Fibroblast of lung (primary cell): Measurements from ENCODE around the gene C14orf39. TPM values are rescaled to one million over a fixed set of nuclear protein-coding genes. Genes with fewer than 3 reads are reported as not detected.

ENCODE experiments used
- DNase-seq, 2 donors: peaks; one replicate each; pipeline versions ENCODE4 v3.0.0 to v3.0.0-alpha.2; 2010; ENCODE audit warnings: low read depth in 2 of 2
- H2AFZ ChIP-seq: 2 replicates; pipeline ENCODE4 v1.5.1; 2012; ENCODE audit warnings: low read length, control low read depth, inconsistent platforms
- H3K27ac ChIP-seq: 2 replicates; pipeline ENCODE4 v1.5.1; 2011; ENCODE audit warnings: low read length, control low read depth; ENCODE audit not compliant: insufficient read depth
- H3K27me3 ChIP-seq: 2 replicates; pipeline ENCODE4 v1.5.1; 2011; ENCODE audit warnings: mild to moderate bottlenecking, low read length; ENCODE audit not compliant: control insufficient read depth, insufficient read depth
- H3K36me3 ChIP-seq: 2 replicates; pipeline ENCODE4 v1.5.1; 2011; ENCODE audit warnings: low read length; ENCODE audit not compliant: control insufficient read depth, insufficient read depth
- H3K4me1 ChIP-seq: 2 replicates; pipeline ENCODE4 v1.5.1; 2011; ENCODE audit warnings: low read length; ENCODE audit not compliant: control insufficient read depth, insufficient read depth; ENCODE audit errors: extremely low read depth
- H3K4me2 ChIP-seq: 2 replicates; pipeline ENCODE4 v1.5.1; 2011; ENCODE audit warnings: low read length, control low read depth; ENCODE audit not compliant: insufficient read depth; ENCODE audit errors: extremely low read depth
- H3K4me3 ChIP-seq, 4 experiments: fragments of 200-600 bp in 1 of 4; sonication (generic) in 1 of 4; replicated peaks in 1 of 4; 2 replicates each; pipeline ENCODE4 v1.5.1; 2011 to 2016; ENCODE audit warnings: low read length in 4 of 4, low read depth in 3 of 4, mild to moderate bottlenecking in 3 of 4, control low read depth in 2 of 4, inconsistent platforms in 1 of 4, mixed read lengths in 1 of 4; ENCODE audit not compliant: insufficient read depth in 1 of 4; ENCODE audit errors: control extremely low read depth in 1 of 4
- H3K79me2 ChIP-seq: 2 replicates; pipeline ENCODE4 v1.5.1; 2012; ENCODE audit warnings: mild to moderate bottlenecking, low read length, inconsistent platforms; ENCODE audit not compliant: control insufficient read depth, insufficient read depth
- H3K9ac ChIP-seq: 2 replicates; pipeline ENCODE4 v1.5.1; 2011; ENCODE audit warnings: mild to moderate bottlenecking, low read length, control low read depth; ENCODE audit not compliant: insufficient read depth
- H3K9me3 ChIP-seq: 2 replicates; pipeline ENCODE4 v1.5.1; 2012; ENCODE audit warnings: low read depth, low read length; ENCODE audit not compliant: control insufficient read depth, insufficient read depth
- H4K20me1 ChIP-seq: 2 replicates; pipeline ENCODE4 v1.5.1; 2011; ENCODE audit warnings: low read length; ENCODE audit not compliant: control insufficient read depth, insufficient read depth; ENCODE audit errors: extremely low read depth
- EZH2 ChIP-seq: IDR thresholded peaks from 2 replicates; pipeline ENCODE4 v1.5.1; 2012; ENCODE audit warnings: low read length, control low read depth, mild to moderate bottlenecking; ENCODE audit errors: missing control alignments
- polyA plus RNA-seq, 2 donors: library from polyadenylated mRNA; depleted of rRNA in 1 of 2; stranded (reverse) in 1 of 2; unstranded in 1 of 2; fragments of >200 nt; gene quantifications; 2 replicates each; pipeline ENCODE4 v1.2.1, GENCODE V29; 2011 to 2012; ENCODE audit warnings: missing spikeins in 1 of 2
- total RNA-seq: library from RNA; depleted of rRNA; stranded (reverse); fragments of >200 nt; gene quantifications from 2 replicates; pipeline ENCODE4 v1.2.1, GENCODE V29; 2014
- TF ChIP-seq, protein P1 (sequence below), 2 donors: IDR thresholded peaks in 1 of 2; conservative IDR thresholded peaks in 1 of 2; 1 replicate in 1 of 2; 2 replicates in 1 of 2; pipeline ENCODE4 v1.5.1; 2011 to 2012; ENCODE audit warnings: low read length in 2 of 2, control low read depth in 1 of 2, inconsistent platforms in 1 of 2, low read depth in 1 of 2, mild to moderate bottlenecking in 1 of 2

The C14orf39 gene
- total and polyA plus RNA-seq, 2 donors (not counting 1 experiment from before 2014, with no cell fraction given), result 0.06 TPM; not detected in 1

- Histone ChIP-seq H3K27me3 (peaks cover 73% of the 10 kb centered on the region), H3K9me3 (no peaks in the 10 kb centered on the region), H3K79me2 (no peaks in the 10 kb centered on the region), H3K9ac (no peak overlapping the region), H3K4me1 (no peaks in the 10 kb centered on the region), H3K36me3 (no peaks in the 10 kb centered on the region), H3K27ac (no peak overlapping the region), H3K4me2 (no peak overlapping the region), H2AFZ (no peak overlapping the region), H4K20me1 (no peaks in the 10 kb centered on the region), H3K4me3 (no peak overlapping the region)
- no peak for DNase-seq
- TF ChIP-seq, protein P1, sequence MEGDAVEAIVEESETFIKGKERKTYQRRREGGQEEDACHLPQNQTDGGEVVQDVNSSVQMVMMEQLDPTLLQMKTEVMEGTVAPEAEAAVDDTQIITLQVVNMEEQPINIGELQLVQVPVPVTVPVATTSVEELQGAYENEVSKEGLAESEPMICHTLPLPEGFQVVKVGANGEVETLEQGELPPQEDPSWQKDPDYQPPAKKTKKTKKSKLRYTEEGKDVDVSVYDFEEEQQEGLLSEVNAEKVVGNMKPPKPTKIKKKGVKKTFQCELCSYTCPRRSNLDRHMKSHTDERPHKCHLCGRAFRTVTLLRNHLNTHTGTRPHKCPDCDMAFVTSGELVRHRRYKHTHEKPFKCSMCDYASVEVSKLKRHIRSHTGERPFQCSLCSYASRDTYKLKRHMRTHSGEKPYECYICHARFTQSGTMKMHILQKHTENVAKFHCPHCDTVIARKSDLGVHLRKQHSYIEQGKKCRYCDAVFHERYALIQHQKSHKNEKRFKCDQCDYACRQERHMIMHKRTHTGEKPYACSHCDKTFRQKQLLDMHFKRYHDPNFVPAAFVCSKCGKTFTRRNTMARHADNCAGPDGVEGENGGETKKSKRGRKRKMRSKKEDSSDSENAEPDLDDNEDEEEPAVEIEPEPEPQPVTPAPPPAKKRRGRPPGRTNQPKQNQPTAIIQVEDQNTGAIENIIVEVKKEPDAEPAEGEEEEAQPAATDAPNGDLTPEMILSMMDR (conservative IDR thresholded peaks at IDR 0.05 in 1 of 2, IDR thresholded peaks at IDR 0.05 in 1 of 2; ENCODE audit: low read depth in 1 of 2, low read length in 2 of 2), result no peak
- TF ChIP-seq EZH2, result peak; percentile 55
Measured at GRCh38 chr14:60506985-60507829, 21.3 kb upstream of the C14orf39 start.

DNA sequence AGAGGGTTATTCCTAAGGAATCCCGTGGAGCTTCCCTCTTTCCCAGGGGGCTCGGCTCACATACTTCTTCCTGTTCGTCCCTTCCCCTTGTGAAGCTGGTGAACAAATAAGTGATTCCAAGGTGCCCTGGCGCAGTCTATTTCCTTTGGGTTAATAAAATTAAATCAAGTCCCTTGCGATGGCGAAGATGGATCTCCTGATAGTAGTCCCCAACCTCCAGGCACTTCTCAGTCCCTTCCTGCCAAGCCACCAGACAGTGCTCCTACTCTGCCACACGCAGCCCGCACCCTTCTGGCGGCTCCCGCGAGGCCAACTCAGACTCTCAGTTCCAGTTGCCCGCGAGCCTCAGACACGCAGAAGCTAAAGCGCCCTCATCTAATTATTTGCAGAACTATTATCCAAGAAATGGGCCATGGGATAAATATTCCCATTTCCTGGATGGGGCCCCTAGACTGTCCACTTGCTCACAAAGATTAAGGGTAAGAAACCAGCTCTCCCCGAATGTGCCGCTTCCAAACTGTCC, 20.7 kb upstream of the C14orf39 start:
- Histone ChIP-seq H3K4me3 (no peak overlapping the region), H3K36me3 (no peaks in the 10 kb centered on the region), H4K20me1 (no peaks in the 10 kb centered on the region), H3K9ac (no peak overlapping the region), H3K27me3 (peaks cover 66% of the 10 kb centered on the region), H3K4me1 (no peaks in the 10 kb centered on the region), H3K9me3 (no peaks in the 10 kb centered on the region), H3K27ac (no peak overlapping the region), H3K4me2 (no peak overlapping the region), H3K79me2 (no peaks in the 10 kb centered on the region), H2AFZ (no peak overlapping the region)
- DNase-seq, result no peak
- peak; percentile 74 for TF ChIP-seq EZH2
- TF ChIP-seq, protein P1 (conservative IDR thresholded peaks at IDR 0.05 in 1 of 2, IDR thresholded peaks at IDR 0.05 in 1 of 2; ENCODE audit: low read depth in 1 of 2, low read length in 2 of 2), result no peak

DNA sequence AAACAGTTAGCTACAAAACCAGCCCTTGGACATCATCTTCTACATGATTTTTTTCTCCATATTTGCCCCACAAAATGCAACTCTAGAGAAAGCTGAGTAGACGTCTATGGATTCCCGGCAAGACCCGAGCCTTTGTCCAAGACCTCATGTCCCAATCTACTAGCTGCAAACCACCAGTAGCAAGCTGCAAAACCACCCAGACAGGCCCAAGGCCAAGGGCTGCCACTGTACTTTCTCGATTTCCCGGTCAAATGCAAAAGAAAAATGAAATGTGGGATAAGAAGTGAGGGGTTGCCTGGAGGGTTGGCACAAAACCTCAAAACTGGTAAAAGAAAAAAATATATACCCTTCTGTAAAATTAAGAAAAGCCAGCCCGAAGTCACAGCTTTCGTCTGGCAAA, 20.1 kb upstream of the C14orf39 start:
- no peaks in the 10 kb centered on the region for H3K36me3 ChIP-seq
- H4K20me1 ChIP-seq, result no peaks in the 10 kb centered on the region
- no peak overlapping the region for H3K27ac ChIP-seq
- H3K9ac ChIP-seq, result no peak overlapping the region
- peaks cover 61% of the 10 kb centered on the region for H3K27me3 ChIP-seq
- no peaks in the 10 kb centered on the region for H3K4me1 ChIP-seq
- no peaks in the 10 kb centered on the region for H3K9me3 ChIP-seq
- DNase-seq, result no peak
- H3K4me2 ChIP-seq, result no peak overlapping the region
- H3K79me2 ChIP-seq, result no peaks in the 10 kb centered on the region
- H2AFZ ChIP-seq, result no peak overlapping the region
- no peak overlapping the region for H3K4me3 ChIP-seq
- TF ChIP-seq EZH2, result no peak
- TF ChIP-seq, protein P1 (conservative IDR thresholded peaks at IDR 0.05 in 1 of 2, IDR thresholded peaks at IDR 0.05 in 1 of 2; ENCODE audit: low read depth in 1 of 2, low read length in 2 of 2), result no peak
